Ishikawa (cell line): ENCODE results near the gene MOCS3.

Experiments
- CEBPB ChIP-seq: IDR thresholded peaks from 2 replicates; pipeline ENCODE4 v1.6.1; 2012
- FOXM1 ChIP-seq: IDR thresholded peaks from 2 replicates; pipeline ENCODE4 v1.6.1; 2012; ENCODE audit warnings: low read depth, borderline replicate concordance
- TAF1 ChIP-seq: IDR thresholded peaks from 2 replicates; pipeline ENCODE4 v1.6.1; 2012; ENCODE audit warnings: low read depth, mild to moderate bottlenecking
- YY1 ChIP-seq: IDR thresholded peaks from 2 replicates; pipeline ENCODE4 v1.6.1; 2012; ENCODE audit warnings: low read depth

DNA sequence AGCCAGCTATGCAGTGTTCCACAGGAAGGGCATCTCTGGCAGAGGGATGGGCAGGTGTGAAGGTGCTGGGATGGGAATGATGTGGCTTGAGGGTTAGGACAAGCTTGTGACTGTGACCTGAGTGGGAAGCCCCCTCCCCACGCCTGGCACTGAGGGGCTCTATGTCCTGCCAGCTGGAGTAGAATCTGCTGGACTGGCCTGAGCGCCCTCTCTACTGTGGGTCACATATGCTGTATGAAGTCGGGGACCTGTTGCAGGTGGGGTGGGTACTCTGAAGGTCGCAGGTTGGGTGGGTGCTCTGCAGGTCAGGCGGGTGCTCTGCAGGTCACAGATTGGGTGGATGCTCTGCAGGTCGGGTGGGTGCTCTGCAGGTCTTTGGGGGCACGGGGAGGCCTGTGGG is 44.0 kb downstream of the MOCS3 start:
- TF ChIP-seq FOXM1 (no peak), TAF1 (no peak), CEBPB (no peak), YY1 (no peak)
